H1 (cell line): ENCODE data around the gene AHI1. TPM values are rescaled to one million over a fixed set of nuclear protein-coding genes. Genes with fewer than 3 reads are reported as not detected.

Experiments
- CTCF ChIA-PET: fragments of 300-600 bp; sonication (Branson Sonifier 250); formaldehyde crosslinking; loops from one replicate; lab custom pipeline; 2021; ENCODE audit not compliant: partially characterized antibody; lab: Charles Lee
- POLR2A ChIA-PET: fragments of 300-600 bp; sonication (Branson Sonifier 250); formaldehyde crosslinking; loops from one replicate; lab custom pipeline; 2021; ENCODE audit warnings: inconsistent platforms; ENCODE audit not compliant: partially characterized antibody; lab: Charles Lee
- DNase-seq, 2 experiments: peaks; one replicate each; pipeline versions ENCODE4 v3.0.0 to v3.0.0-alpha.2; 2010 to 2022; ENCODE audit warnings: low spot score in 2 of 2, low read depth in 1 of 2, mixed read lengths in 1 of 2
- FAIRE-seq: peaks from 2 replicates; lab custom pipeline; 2011; peaks lifted over from hg19 to GRCh38; lab: Jason Lieb, UNC
- H2AFZ ChIP-seq: 2 replicates; pipeline ENCODE4 v1.8.1; 2012; ENCODE audit warnings: low read length, inconsistent platforms
- H2AK5ac ChIP-seq: 2 replicates; pipeline ENCODE4 v1.6.1; 2013; ENCODE audit warnings: low read depth, low read length
- H2BK120ac ChIP-seq: replicated peaks from 2 replicates; pipeline ENCODE3; 2013; ENCODE audit warnings: low read depth, low read length, inconsistent platforms
- H2BK12ac ChIP-seq: 2 replicates; pipeline ENCODE4 v1.6.1; 2013; ENCODE audit warnings: low read depth, low read length
- H2BK15ac ChIP-seq: 2 replicates; pipeline ENCODE4 v1.6.1; 2013; ENCODE audit warnings: low read length
- H2BK20ac ChIP-seq: 2 replicates; pipeline ENCODE4 v1.6.1; 2013; ENCODE audit warnings: low read length
- H2BK5ac ChIP-seq: 2 replicates; pipeline ENCODE4 v1.6.1; 2013; ENCODE audit warnings: low read depth, low read length
- H3K14ac ChIP-seq: 2 replicates; pipeline ENCODE4 v1.6.1; 2013; ENCODE audit warnings: inconsistent platforms; ENCODE audit not compliant: insufficient read length
- H3K18ac ChIP-seq: 2 replicates; pipeline ENCODE4 v1.6.1; 2013; ENCODE audit warnings: low read length; ENCODE audit errors: extremely low read depth
- H3K23ac ChIP-seq: 2 replicates; pipeline ENCODE4 v1.6.1; 2013; ENCODE audit warnings: inconsistent platforms; ENCODE audit not compliant: insufficient read length
- H3K23me2 ChIP-seq: 2 replicates; pipeline ENCODE4 v1.6.1; 2013; ENCODE audit warnings: low read depth, low read length
- H3K27ac ChIP-seq: 2 replicates; pipeline ENCODE4 v1.6.1; 2011; ENCODE audit warnings: low read depth, low read length, inconsistent platforms
- H3K27me3 ChIP-seq, 4 experiments: replicated peaks in 1 of 4; 1 replicate in 1 of 4; 2 replicates in 3 of 4; pipeline versions ENCODE4 v1.6.1 to v1.8.1; 2011 to 2013; ENCODE audit warnings: low read length in 3 of 4, mild to moderate bottlenecking in 3 of 4, inconsistent platforms in 2 of 4, mixed read lengths in 2 of 4, moderate library complexity in 1 of 4; ENCODE audit not compliant: control insufficient read depth in 3 of 4, insufficient read depth in 3 of 4; ENCODE audit errors: extremely low read depth in 1 of 4
- H3K36me3 ChIP-seq, 4 experiments: 2 replicates each; pipeline versions ENCODE4 v1.6.1 to v1.8.1; 2011 to 2013; ENCODE audit warnings: mild to moderate bottlenecking in 4 of 4, low read length in 3 of 4, moderate library complexity in 2 of 4, control low read depth in 1 of 4, inconsistent platforms in 1 of 4; ENCODE audit not compliant: insufficient read depth in 4 of 4, control insufficient read depth in 2 of 4
- H3K4ac ChIP-seq: replicated peaks from 2 replicates; pipeline ENCODE3; 2013; ENCODE audit warnings: low read length, low read depth, mixed read lengths, inconsistent platforms; ENCODE audit not compliant: insufficient read length
- H3K4me1 ChIP-seq, 4 experiments: replicated peaks in 1 of 4; 1 replicate in 1 of 4; 2 replicates in 3 of 4; pipeline versions ENCODE4 v1.6.1 to v1.8.1; 2011 to 2013; ENCODE audit warnings: low read length in 3 of 4, inconsistent platforms in 2 of 4, mixed read lengths in 1 of 4; ENCODE audit not compliant: insufficient read depth in 4 of 4, control insufficient read depth in 3 of 4
- H3K4me2 ChIP-seq, 2 experiments: 2 replicates each; pipeline versions ENCODE4 v1.6.1 to v1.8.1; 2011 to 2013; ENCODE audit warnings: low read depth in 2 of 2, low read length in 2 of 2, control low read depth in 1 of 2, inconsistent platforms in 1 of 2, mild to moderate bottlenecking in 1 of 2; ENCODE audit not compliant: insufficient read depth in 1 of 2
- H3K4me3 ChIP-seq, 4 experiments: fragments of 200-600, 300-600 bp in 1 of 4; sonication (generic), shearing (Covaris generic), sonication (Bioruptor Twin) in 1 of 4; 2 replicates each; pipeline versions ENCODE4 v1.5.1 to v1.8.1; 2011 to 2016; ENCODE audit warnings: low read length in 4 of 4, low read depth in 3 of 4, control low read depth in 2 of 4, inconsistent platforms in 2 of 4, mild to moderate bottlenecking in 2 of 4, mixed read lengths in 1 of 4, moderate library complexity in 1 of 4; ENCODE audit not compliant: insufficient read depth in 2 of 4; ENCODE audit errors: extremely low read depth in 1 of 4
- H3K56ac ChIP-seq: replicated peaks from 2 replicates; pipeline ENCODE3; 2013; ENCODE audit warnings: low read depth, mild to moderate bottlenecking, mixed read lengths, low read length, inconsistent platforms; ENCODE audit not compliant: insufficient read length
- H3K79me1 ChIP-seq: 2 replicates; pipeline ENCODE4 v1.6.1; 2013; ENCODE audit warnings: low read depth, low read length, control low read depth
- H3K79me2 ChIP-seq, 2 experiments: 2 replicates each; pipeline versions ENCODE4 v1.6.1 to v1.8.1; 2012 to 2013; ENCODE audit warnings: low read length in 2 of 2, mild to moderate bottlenecking in 2 of 2, inconsistent platforms in 1 of 2; ENCODE audit not compliant: insufficient read depth in 2 of 2, control insufficient read depth in 1 of 2
- H3K9ac ChIP-seq, 4 experiments: replicated peaks in 1 of 4; 1 replicate in 1 of 4; 2 replicates in 3 of 4; pipeline versions ENCODE4 v1.6.1 to v1.8.1; 2011 to 2013; ENCODE audit warnings: low read depth in 3 of 4, low read length in 3 of 4, control low read depth in 2 of 4, mild to moderate bottlenecking in 2 of 4, moderate library complexity in 2 of 4, inconsistent platforms in 1 of 4; ENCODE audit errors: extremely low read depth in 1 of 4
- H3K9me3 ChIP-seq, 2 experiments: 2 replicates each; pipeline versions ENCODE4 v1.6.1 to v1.8.1; 2012 to 2013; ENCODE audit warnings: mild to moderate bottlenecking in 2 of 2, moderate library complexity in 2 of 2, control low read depth in 1 of 2, inconsistent platforms in 1 of 2, low read depth in 1 of 2, low read length in 1 of 2, mixed read lengths in 1 of 2; ENCODE audit not compliant: insufficient read depth in 2 of 2
- H4K20me1 ChIP-seq, 2 experiments: replicated peaks in 1 of 2; 2 replicates each; pipeline versions ENCODE3 to v1.8.1; 2011 to 2013; ENCODE audit warnings: inconsistent platforms in 2 of 2, low read length in 2 of 2, mild to moderate bottlenecking in 1 of 2; ENCODE audit not compliant: insufficient read depth in 2 of 2, control insufficient read depth in 1 of 2
- H4K5ac ChIP-seq: 2 replicates; pipeline ENCODE4 v1.6.1; 2013; ENCODE audit warnings: low read length, low read depth, mixed read lengths, inconsistent platforms; ENCODE audit not compliant: insufficient read length
- H4K8ac ChIP-seq: 2 replicates; pipeline ENCODE4 v1.8.0; 2013; ENCODE audit warnings: mild to moderate bottlenecking, moderate library complexity, low read length, inconsistent platforms; ENCODE audit not compliant: insufficient read depth; ENCODE audit errors: extremely low read depth
- H4K91ac ChIP-seq: replicated peaks from 2 replicates; pipeline ENCODE3; 2013; ENCODE audit warnings: low read length, mixed read lengths, inconsistent platforms; ENCODE audit not compliant: insufficient read length
- BACH1 ChIP-seq: IDR thresholded peaks from 2 replicates; pipeline ENCODE4 v1.6.1; 2012; ENCODE audit warnings: low read length, improper control_type of control experiment
- CEBPB ChIP-seq: IDR thresholded peaks from 2 replicates; pipeline ENCODE4 v1.6.1; 2012; ENCODE audit warnings: low read depth, low read length
- CTBP2 ChIP-seq: IDR thresholded peaks from 2 replicates; pipeline ENCODE4 v1.7.0; 2011; ENCODE audit warnings: borderline replicate concordance, mild to moderate bottlenecking, moderate library complexity, mixed read lengths, low read length; ENCODE audit not compliant: insufficient read depth, insufficient read length
- EGR1 ChIP-seq: IDR thresholded peaks from 2 replicates; pipeline ENCODE4 v1.6.1; 2011; ENCODE audit warnings: low read depth, low read length, borderline replicate concordance
- FOSL1 ChIP-seq: IDR thresholded peaks from 2 replicates; pipeline ENCODE4 v1.6.1; 2011; ENCODE audit warnings: mild to moderate bottlenecking, low read depth, low read length, moderate library complexity; ENCODE audit not compliant: insufficient read depth
- JUN ChIP-seq: IDR thresholded peaks from 2 replicates; pipeline ENCODE4 v1.6.1; 2011; ENCODE audit warnings: low read depth, mild to moderate bottlenecking, improper control_type of control experiment, low read length
- NANOG ChIP-seq: IDR thresholded peaks from 2 replicates; pipeline ENCODE4 v1.6.1; 2011; ENCODE audit warnings: low read length, low read depth, mild to moderate bottlenecking, inconsistent platforms; ENCODE audit not compliant: insufficient read depth, poor library complexity, severe bottlenecking
- POLR2A ChIP-seq, 2 experiments: IDR thresholded peaks; 1 replicate in 1 of 2; 2 replicates in 1 of 2; pipeline ENCODE4 v1.6.1; 2011; ENCODE audit warnings: low read depth in 2 of 2, low read length in 2 of 2, mild to moderate bottlenecking in 2 of 2; ENCODE audit errors: control extremely low read depth in 1 of 2
- POLR2AphosphoS5 ChIP-seq: IDR thresholded peaks from 2 replicates; pipeline ENCODE4 v1.6.1; 2011; ENCODE audit warnings: low read depth, low read length
- RFX5 ChIP-seq: IDR thresholded peaks from 2 replicates; pipeline ENCODE4 v1.6.1; 2011; ENCODE audit warnings: low read depth, low read length, improper control_type of control experiment, borderline replicate concordance
- RXRA ChIP-seq: IDR thresholded peaks from 2 replicates; pipeline ENCODE4 v1.6.1; 2011; ENCODE audit warnings: low read depth, mild to moderate bottlenecking, low read length, moderate library complexity; ENCODE audit not compliant: insufficient read depth
- SIX5 ChIP-seq: IDR thresholded peaks from 2 replicates; pipeline ENCODE4 v1.6.1; 2011; ENCODE audit warnings: mild to moderate bottlenecking, low read depth, low read length
- TEAD4 ChIP-seq: IDR thresholded peaks from 2 replicates; pipeline ENCODE4 v1.6.1; 2012; ENCODE audit warnings: low read depth, low read length, inconsistent platforms, mixed read lengths
- WGBS, 2 experiments: shearing (Covaris generic) in 1 of 2; methylation state at CpG; one replicate each; pipeline versions ENCODE4 v1.1.6 to v1.1.7; 2013 to 2015; ENCODE audit warnings: low lambda C conversion rate in 2 of 2, mixed read lengths in 2 of 2, inconsistent platforms in 1 of 2, low coverage in 1 of 2, missing lambda C conversion rate in 1 of 2; ENCODE audit not compliant: insufficient replicate concordance in 2 of 2, insufficient coverage in 1 of 2, insufficient read length in 1 of 2; ENCODE audit errors: extremely low coverage in 1 of 2, missing lambda C conversion rate in 1 of 2; 5-methylcytosine and 5-hydroxymethylcytosine counted together
- polyA plus RNA-seq, 7 experiments: library from polyadenylated mRNA; depleted of rRNA in 3 of 7; stranded (reverse) in 5 of 7; unstranded in 2 of 7; fragments of >200 nt in 5 of 7; fragments of 200-250 nt in 2 of 7; gene quantifications; 1 replicate in 5 of 7; 2 replicates in 1 of 7; 4 replicates in 1 of 7; pipeline versions ENCODE4 v1.2.1 to v1.2.3, GENCODE V29; 2011 to 2013; ENCODE audit warnings: missing spikeins in 2 of 7, mixed read lengths in 2 of 7
- total RNA-seq: library from RNA; stranded (reverse); fragmentation: NEBNext Ultra II Directional; extraction: Animal tissue kit (Norgen Biotek cat#: 25700); gene quantifications from 2 replicates; pipeline ENCODE4 v1.2.1, GENCODE V29; 2021

The AHI1 gene
- total and polyA plus RNA-seq, 2 of the 8 experiments (the other 6 are each of a cell fraction or from before 2014, with no cell fraction given): 4.2 to 19.6 TPM

DNA sequence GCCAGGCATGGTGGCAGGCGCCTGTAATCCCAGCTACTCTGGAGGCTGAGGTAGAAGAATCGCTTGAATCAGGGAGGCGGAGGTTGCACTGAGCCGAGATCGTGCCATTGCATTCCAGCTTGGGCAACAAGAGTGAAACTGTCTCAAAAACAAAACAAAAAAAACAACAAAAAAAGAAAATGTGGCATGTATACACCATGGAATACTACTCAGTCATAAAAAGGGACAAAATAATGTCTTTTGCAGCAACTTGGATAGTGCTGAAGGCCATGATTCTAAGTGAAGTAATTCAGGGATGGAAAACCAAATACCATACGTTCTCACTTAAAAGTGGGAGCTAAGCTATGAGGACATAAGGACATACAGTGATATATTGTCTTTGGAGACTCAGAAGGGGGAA lies 220.1 kb downstream of the AHI1 start:
- 98% methylated on average over 5 of the region's 6 CpGs; no CpG with 5 or more reads in 1 of the 2 experiments for whole genome bisulfite sequencing, 2 experiments
- no peak overlapping the region for H2BK5ac ChIP-seq
- H2BK20ac ChIP-seq: no peak overlapping the region
- H2AFZ ChIP-seq: no peak overlapping the region
- H3K18ac ChIP-seq: no peak overlapping the region
- no peaks in the 10 kb centered on the region for H3K23me2 ChIP-seq
- no peak overlapping the region for H4K91ac ChIP-seq
- no peak overlapping the region for H3K4me3 ChIP-seq
- no peaks in the 10 kb centered on the region for H3K79me1 ChIP-seq
- DNase-seq: no peak
- H2AK5ac ChIP-seq: no peak overlapping the region
- H3K23ac ChIP-seq: no peak overlapping the region
- no peaks in the 10 kb centered on the region for H3K9me3 ChIP-seq
- TF ChIP-seq RXRA (no peak), POLR2AphosphoS5 (no peak), SIX5 (no peak), JUN (no peak), RFX5 (no peak), TEAD4 (no peak), CTBP2 (no peak), CEBPB (no peak), NANOG (no peak), BACH1 (no peak), EGR1 (no peak), POLR2A (IDR thresholded peaks at IDR 0.05; ENCODE audit: control extremely low read depth in 1 of 2, low read depth in 2 of 2, low read length in 2 of 2) (no peak), FOSL1 (no peak)
- TF ChIP-seq, all 59 proteins: peak for 0
- no peak overlapping the region for H3K14ac ChIP-seq
- FAIRE-seq: no peak
- H3K27ac ChIP-seq: no peak overlapping the region
- H3K4me2 ChIP-seq: no peak overlapping the region
- no peaks in the 10 kb centered on the region for H3K79me2 ChIP-seq
- H3K36me3 ChIP-seq: no peaks in the 10 kb centered on the region
- H3K9ac ChIP-seq: no peak overlapping the region
- no peak overlapping the region for H2BK15ac ChIP-seq
- no peak overlapping the region for H2BK120ac ChIP-seq
- H3K56ac ChIP-seq: no peak overlapping the region
- ChIA-PET POLR2A (no interaction called here), CTCF (no interaction called here)
- no peak overlapping the region for H4K5ac ChIP-seq
- no peak overlapping the region for H4K8ac ChIP-seq
- no peaks in the 10 kb centered on the region for H4K20me1 ChIP-seq
- peaks cover 0 to 10% (median 5%) of the 10 kb centered on the region in 4 experiments; a peak in 4 of 7 replicates for H3K4me1 ChIP-seq
- no peak overlapping the region for H3K4ac ChIP-seq
- H2BK12ac ChIP-seq: no peak overlapping the region
- peaks cover 0 to 2% (median 0%) of the 10 kb centered on the region in 4 experiments; a peak in 1 of 7 replicates for H3K27me3 ChIP-seq
